GF-D8 (cell line): ENCODE results near the gene PARP4.
A peak's percentile ranks its signal among the peaks of the same experiment; 100 is the strongest.
"Not testable (repeated sequence)": the region's sequence is repeated elsewhere in the genome, so short reads cannot be mapped to it uniquely, and the experiment has no call there.

ENCODE experiments used
- DNase-seq: peaks from one replicate; lab custom pipeline; 2025; lab: John Stamatoyannopoulos, UW

Gene PARP4

DNA sequence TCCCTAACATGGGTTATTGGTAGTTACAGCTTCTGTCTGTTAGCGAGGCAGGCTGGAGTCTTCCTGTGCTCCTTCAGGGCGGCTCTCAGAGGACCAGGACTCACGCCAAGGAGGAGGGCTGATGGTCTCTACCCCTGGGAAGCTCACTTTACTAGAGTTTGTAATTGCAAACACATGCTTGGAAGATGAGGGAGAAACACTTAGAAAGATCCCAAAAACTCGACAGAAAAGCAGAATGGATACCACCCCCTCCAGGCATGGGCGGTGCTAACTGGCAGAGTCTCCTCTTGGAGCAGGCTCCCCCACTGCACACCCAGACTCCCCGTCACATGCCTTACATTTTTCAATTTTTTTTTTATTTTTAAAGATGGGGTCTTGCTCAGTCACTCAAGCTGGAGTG lies 62.0 kb downstream of the PARP4 start:
- no peak for DNase-seq

- not testable (repeated sequence) for DNase-seq
Observed at GRCh38 chr13:24444851-24445250, 67.7 kb downstream of the PARP4 start.

DNA sequence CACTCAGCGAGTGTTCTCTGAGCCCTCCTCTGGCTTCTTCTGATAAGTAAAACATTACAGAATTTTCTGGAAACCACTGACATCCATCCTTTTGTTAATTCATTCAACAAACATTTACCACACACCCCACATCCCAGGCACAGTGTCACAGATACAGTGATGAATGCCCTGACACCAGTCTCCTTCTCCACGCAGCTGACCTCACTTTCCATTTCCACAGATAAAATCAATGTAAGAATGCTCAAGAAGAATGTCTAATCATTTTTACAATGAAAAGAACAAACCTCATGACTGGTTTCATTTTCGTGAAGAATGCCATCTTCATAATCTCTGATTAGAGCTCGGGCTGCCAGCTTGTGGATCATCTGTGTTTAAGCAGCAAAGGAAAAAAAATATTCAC lies 69.2 kb downstream of the PARP4 start:
- DNase-seq: no peak

DNA sequence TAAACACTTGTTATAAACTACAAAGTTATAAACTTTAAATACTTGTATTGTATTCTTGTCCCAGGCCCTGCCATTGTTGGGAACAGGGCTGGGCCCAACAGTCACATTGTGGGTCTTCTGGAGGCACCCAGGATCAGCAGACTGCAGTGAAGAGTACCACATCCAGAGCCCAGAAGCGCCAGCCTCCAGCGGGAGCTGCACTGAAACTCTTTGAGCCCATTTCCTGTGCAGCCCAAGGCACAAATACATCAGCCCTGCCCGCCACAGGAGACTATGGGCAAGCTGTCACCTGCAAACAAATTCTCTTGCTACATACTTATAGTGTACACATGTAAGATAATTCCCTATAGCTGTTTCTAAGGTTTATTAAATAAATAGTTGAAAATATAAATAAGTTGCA lies 86.5 kb downstream of the PARP4 start:
- not testable (repeated sequence) for DNase-seq

- not testable (repeated sequence) for DNase-seq
Observed at GRCh38 chr13:24419668-24420067, 92.9 kb downstream of the PARP4 start.

DNA sequence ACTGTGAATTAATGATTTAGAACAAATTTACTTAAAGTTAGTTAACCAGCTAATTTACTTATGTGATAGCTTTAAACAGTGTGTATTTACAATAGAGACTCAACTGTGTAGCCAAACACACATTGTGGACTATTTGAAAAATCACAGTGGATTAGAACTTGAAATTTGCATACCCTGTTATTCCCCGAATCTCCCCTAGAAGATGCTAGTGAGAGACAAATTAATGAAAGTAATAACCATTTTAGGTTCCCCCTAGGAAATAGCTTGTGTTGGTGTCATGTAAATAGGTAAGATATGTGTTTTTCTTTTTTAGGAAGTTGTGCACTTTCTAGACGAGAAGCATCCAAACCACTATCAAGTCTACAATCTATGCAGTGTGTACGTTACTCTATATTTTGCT lies 104.7 kb downstream of the PARP4 start:
- no peak for DNase-seq

GRCh38 chr13:24406524-24406923 lies 106.1 kb downstream of the PARP4 start:
- no peak for DNase-seq

- DNase-seq: no peak
Observed at GRCh38 chr13:24396821-24397220, 115.8 kb downstream of the PARP4 start.

- no peak for DNase-seq
Observed at GRCh38 chr13:24392972-24393371, 119.6 kb downstream of the PARP4 start.

DNA sequence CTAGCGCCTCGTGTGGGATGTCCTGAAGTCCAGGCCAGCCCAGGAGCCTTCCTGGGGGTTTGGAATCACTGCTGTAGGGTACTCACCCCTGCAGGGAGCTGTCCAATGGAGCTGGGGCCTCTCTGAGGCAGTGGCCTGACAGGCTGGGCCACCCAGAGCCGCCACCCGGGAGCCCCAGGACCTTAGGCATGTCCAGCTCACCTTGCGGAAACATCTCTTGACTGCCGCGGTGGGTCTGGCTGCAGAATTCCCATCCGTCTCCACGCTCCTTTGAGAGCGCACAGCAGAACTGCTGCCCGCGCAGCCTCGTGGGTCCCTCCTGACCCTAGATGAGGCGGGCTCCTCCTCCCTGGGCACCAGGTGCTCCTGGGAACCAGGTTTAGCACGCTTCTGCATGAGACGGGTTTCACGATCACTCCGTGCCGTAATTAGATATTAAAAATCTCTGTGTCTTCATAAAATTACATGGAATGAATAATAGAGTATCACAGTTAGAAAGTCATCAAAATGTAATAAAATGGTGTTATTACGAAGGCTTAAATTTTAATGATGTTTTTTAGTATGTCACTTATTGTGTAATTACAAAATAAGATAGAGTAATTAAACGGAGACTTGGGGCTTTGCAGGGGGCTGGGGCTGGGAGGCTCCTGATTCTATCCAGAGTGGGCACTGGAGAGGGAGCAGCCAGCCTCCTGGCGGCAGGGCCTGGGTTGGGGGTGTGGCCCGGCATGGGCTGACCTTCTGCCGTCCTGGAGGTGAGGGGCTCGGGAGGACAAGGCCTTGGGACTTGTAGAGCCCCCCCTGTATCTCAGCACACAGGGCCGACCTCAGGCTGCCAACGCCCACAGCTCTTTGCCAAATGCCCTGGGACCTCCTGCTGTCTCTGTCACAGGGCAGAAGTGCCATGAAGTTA lies 120.6 kb downstream of the PARP4 start:
- DNase-seq: not testable (repeated sequence)

- DNase-seq: not testable (repeated sequence)
Observed at GRCh38 chr13:24390795-24391194, 121.8 kb downstream of the PARP4 start.

DNA sequence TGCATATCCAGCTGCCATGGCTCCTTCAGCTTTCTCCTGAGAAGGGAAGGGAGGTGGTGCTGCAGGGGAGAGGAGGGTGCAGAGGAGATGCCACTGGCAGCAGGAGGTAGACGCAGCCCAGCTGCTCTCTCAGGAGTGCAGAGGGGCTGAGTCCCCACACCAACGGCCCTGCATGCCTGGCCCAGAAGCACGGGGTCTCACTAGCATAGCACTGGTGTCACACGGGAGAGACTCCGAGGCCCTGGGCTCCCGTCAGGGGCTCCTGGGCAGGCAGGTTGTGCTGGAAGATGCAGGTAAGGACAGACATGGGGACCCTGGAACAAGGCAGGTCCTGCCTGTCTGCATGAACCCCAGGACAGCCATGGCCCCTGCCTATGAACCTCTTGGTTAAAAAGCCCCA lies 123.1 kb downstream of the PARP4 start:
- DNase-seq: no peak

GRCh38 chr13:24388743-24389142 lies 123.8 kb downstream of the PARP4 start:
- not testable (repeated sequence) for DNase-seq

- no peak for DNase-seq
Observed at GRCh38 chr13:24386816-24387708, 125.5 kb downstream of the PARP4 start.

GRCh38 chr13:24385902-24386301 lies 126.7 kb downstream of the PARP4 start:
- no peak for DNase-seq

DNA sequence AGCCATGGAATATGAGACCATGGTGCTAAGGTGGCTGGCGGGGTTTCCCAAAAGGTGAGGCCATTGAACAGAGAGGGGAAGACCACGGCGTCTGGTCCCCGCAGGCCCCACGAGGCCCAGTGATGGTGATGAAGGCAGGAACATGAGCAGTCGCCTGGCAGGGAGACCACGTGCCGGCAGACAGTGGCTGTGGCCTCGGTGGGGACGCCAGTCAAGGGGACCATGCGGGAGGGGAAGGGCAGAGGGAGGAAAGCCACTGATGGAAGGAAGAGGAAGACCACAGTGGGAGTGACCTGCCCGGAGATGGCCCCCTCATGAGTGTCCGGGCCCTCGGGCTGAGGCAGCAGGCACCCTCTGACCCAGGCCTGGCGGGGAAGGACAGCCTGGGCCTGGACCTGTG lies 127.6 kb downstream of the PARP4 start:
- DNase-seq: not testable (repeated sequence)

- DNase-seq: not testable (repeated sequence)
Observed at GRCh38 chr13:24384091-24384490, 128.5 kb downstream of the PARP4 start.

DNA sequence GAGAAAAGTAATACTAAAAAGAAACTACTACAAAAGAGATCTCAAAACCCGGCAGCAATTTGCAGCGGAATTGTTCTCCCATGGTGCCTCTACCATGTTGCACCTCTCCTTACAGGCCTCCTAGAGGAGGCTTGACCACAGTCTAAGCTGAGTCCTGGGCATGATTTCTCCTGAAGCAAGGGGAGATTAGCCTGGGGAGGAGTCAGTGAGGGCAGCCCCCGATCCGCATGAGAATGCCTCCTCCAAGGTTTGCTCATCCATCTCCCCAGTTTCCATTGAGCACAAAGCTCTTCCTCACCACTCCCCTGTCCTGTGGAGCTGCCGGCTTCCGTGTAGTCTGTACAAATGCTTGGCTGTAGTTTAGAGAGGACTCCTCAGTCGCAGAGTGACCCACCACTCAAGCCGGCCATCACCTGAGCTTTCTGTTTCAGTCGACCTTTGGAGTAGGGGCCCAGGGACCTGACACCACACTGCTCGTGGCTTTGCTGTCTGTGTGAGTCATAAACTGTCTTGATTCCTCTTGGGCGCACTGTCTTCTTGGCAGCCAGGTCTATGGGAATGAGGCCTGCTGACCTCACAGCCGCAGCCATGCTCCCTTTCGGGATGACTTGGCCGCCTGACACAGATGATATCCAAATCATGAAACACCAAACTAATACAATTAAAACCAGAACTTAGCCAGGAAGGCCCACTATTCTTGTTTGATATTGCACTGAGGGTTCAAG lies 130.9 kb downstream of the PARP4 start:
- no peak for DNase-seq

- not testable (repeated sequence) for DNase-seq
Observed at GRCh38 chr13:24380881-24381280, 131.7 kb downstream of the PARP4 start.

DNA sequence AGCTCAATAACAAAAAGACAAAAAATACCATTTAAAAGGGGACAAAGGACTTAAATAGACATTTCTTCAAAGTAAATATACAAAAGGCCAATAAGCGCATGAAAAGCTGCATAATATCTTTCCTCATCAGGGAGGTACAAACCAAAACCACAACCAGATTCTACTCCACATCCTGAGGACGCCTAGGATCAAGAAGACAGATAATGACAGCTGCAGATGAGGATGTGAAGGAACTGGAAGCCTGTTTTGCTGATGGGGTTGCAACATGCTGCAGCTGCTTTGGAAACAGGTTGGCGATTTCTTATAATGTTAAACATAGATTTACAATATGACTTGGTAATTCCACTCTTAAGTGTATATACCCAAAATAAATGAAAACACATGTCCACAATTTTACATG lies 132.4 kb downstream of the PARP4 start:
- peak; percentile 49 for DNase-seq

- not testable (repeated sequence) for DNase-seq
Observed at GRCh38 chr13:24371273-24371672, 141.3 kb downstream of the PARP4 start.
